K562 (cell line): Measurements from ENCODE around the gene MCM5. TPM values are rescaled to one million over a fixed set of nuclear protein-coding genes. Genes with fewer than 3 reads are reported as not detected.

Experiments used
- ATAC-seq: fragments of 200-7000 bp; cut with Tn5 transposase; 3 replicates; pipeline ENCODE4 v1.9.1; 2020; ENCODE audit warnings: moderate library complexity
- BruUV-seq: library from RNA; stranded (reverse); fragments of 400-500 nt; replicated peaks from 2 replicates; lab custom pipeline; 2021; lab: Mats Ljungman, UMichigan
- CTCF ChIA-PET: fragments of 300-600 bp; formaldehyde crosslinking; extraction: SDS; loops from one replicate; lab custom pipeline; 2021; ENCODE audit warnings: low intra/inter-chr PET ratio; lab: Yijun Ruan, JAX
- POLR2A ChIA-PET: fragments of 300-600, 350-650 bp; sonication (Branson Sonifier 250); formaldehyde crosslinking; extraction: SDS; loops from one replicate; lab custom pipeline; 2021; ENCODE audit warnings: antibody characterized with exemption, inconsistent platforms; lab: Yijun Ruan, JAX
- DNase-seq, 4 experiments: peaks; one replicate each; pipeline versions ENCODE4 v3.0.0 to v3.0.0-alpha.2; 2011 to 2018; ENCODE audit warnings: low spot score in 3 of 4, mixed read lengths in 3 of 4; ENCODE audit errors: extremely low read depth in 1 of 4
- FAIRE-seq: peaks from 2 replicates; lab custom pipeline; 2011; peaks lifted over from hg19 to GRCh38; lab: Jason Lieb, UNC
- H2AFZ ChIP-seq: 2 replicates; pipeline ENCODE4 v1.6.0; 2011; ENCODE audit warnings: low read depth, low read length, control low read depth, inconsistent platforms
- H3K27ac ChIP-seq: fragments of 200-600 bp; 3 replicates; pipeline ENCODE4 v1.8.0; 2011; ENCODE audit warnings: low read depth, mild to moderate bottlenecking, control low read depth, inconsistent platforms, low read length, moderate library complexity, mixed read lengths; ENCODE audit errors: extremely low read depth
- H3K27me3 ChIP-seq, 2 experiments: fragments of 300-600 bp in 1 of 2; 2 replicates in 1 of 2; 3 replicates in 1 of 2; pipeline versions ENCODE4 v1.6.0 to v1.8.0; 2011; ENCODE audit warnings: inconsistent platforms in 2 of 2, low read length in 2 of 2, mild to moderate bottlenecking in 1 of 2, mixed read lengths in 1 of 2, moderate library complexity in 1 of 2; ENCODE audit not compliant: control insufficient read depth in 2 of 2, insufficient read depth in 2 of 2
- H3K36me3 ChIP-seq: fragments of 300-600 bp; 3 replicates; pipeline ENCODE4 v1.8.0; 2011; ENCODE audit warnings: mild to moderate bottlenecking, low read length, inconsistent platforms; ENCODE audit not compliant: control insufficient read depth, insufficient read depth
- H3K4me1 ChIP-seq, 2 experiments: fragments of 200-600 bp in 1 of 2; replicated peaks in 1 of 2; 2 replicates in 1 of 2; 3 replicates in 1 of 2; pipeline versions ENCODE4 v1.5.1 to v1.8.0; 2011; ENCODE audit warnings: inconsistent platforms in 2 of 2, low read length in 2 of 2, mild to moderate bottlenecking in 1 of 2, mixed read lengths in 1 of 2, moderate library complexity in 1 of 2; ENCODE audit not compliant: control insufficient read depth in 2 of 2, insufficient read depth in 2 of 2
- H3K4me2 ChIP-seq: 2 replicates; pipeline ENCODE4 v1.6.1; 2011; ENCODE audit warnings: low read length, control low read depth, inconsistent platforms, mixed read lengths; ENCODE audit not compliant: insufficient read depth
- H3K4me3 ChIP-seq: fragments of 200-600 bp; sonication (generic), shearing (Covaris generic); 2 replicates; pipeline ENCODE4 v1.5.1; 2016; ENCODE audit warnings: control low read depth, inconsistent platforms
- H3K79me2 ChIP-seq: fragments of 200-600 bp; 3 replicates; pipeline ENCODE4 v1.8.0; 2011; ENCODE audit warnings: low read length, inconsistent platforms; ENCODE audit not compliant: control insufficient read depth, insufficient read depth
- H3K9ac ChIP-seq, 2 experiments: 2 replicates each; pipeline versions ENCODE4 v1.6.0 to v1.6.1; 2011; ENCODE audit warnings: low read depth in 2 of 2, low read length in 2 of 2, control low read depth in 1 of 2, inconsistent platforms in 1 of 2, mild to moderate bottlenecking in 1 of 2, mixed read lengths in 1 of 2; ENCODE audit not compliant: insufficient read depth in 1 of 2
- H3K9me1 ChIP-seq: one replicate; pipeline ENCODE4 v1.6.0; 2011; ENCODE audit warnings: inconsistent platforms, mild to moderate bottlenecking, low read length, moderate library complexity; ENCODE audit not compliant: control insufficient read depth, insufficient read depth
- H3K9me3 ChIP-seq: replicated peaks from 2 replicates; pipeline ENCODE4 v1.5.1; 2011; ENCODE audit warnings: low read depth, low read length, inconsistent platforms; ENCODE audit not compliant: control insufficient read depth, insufficient read depth
- H4K20me1 ChIP-seq: replicated peaks from 2 replicates; pipeline ENCODE4 v1.6.1; 2011; ENCODE audit warnings: low read length, inconsistent platforms, mixed read lengths; ENCODE audit not compliant: control insufficient read depth, insufficient read depth
- POLR2G ChIP-seq: fragments of 200-400 bp; formaldehyde crosslinking; IDR thresholded peaks from 2 replicates; pipeline ENCODE4 v1.6.1; 2017; ENCODE audit warnings: low read depth, mild to moderate bottlenecking, antibody characterized with exemption, low read length, moderate library complexity
- WGBS: fragments of 100-300 bp; shearing (Covaris generic); methylation state at CpG from one replicate; pipeline ENCODE4 v1.1.6; 2016; ENCODE audit warnings: low coverage, mixed read lengths; ENCODE audit not compliant: insufficient coverage; ENCODE audit errors: missing lambda C conversion rate; 5-methylcytosine and 5-hydroxymethylcytosine counted together
- in situ Hi-C: fragments of 300-500 bp; cut with MboI; formaldehyde crosslinking; loops from 4 replicates; pipeline ENCODE4 v1.15.0; 2018; ENCODE audit warnings: inconsistent platforms, mixed read lengths
- intact Hi-C: fragments of 100-400 bp; cut with micrococcal nuclease; formaldehyde crosslinking; loops from 2 replicates; pipeline ENCODE4 v1.14.2; 2022
- polyA plus RNA-seq, 8 experiments: library from polyadenylated mRNA; depleted of rRNA in 4 of 8; stranded (reverse) in 5 of 8; unstranded in 3 of 8; fragments of >200 nt; fragmentation: Nextera tagmentation in 2 of 8; fragmentation: Illumina TruSeq in 1 of 8; extraction: Ambion mirVana in 2 of 8; extraction: Trizol in 1 of 8; gene quantifications; 2 replicates each; pipeline versions ENCODE4 v1.2.1 to v1.2.3, GENCODE V29; 2011 to 2014; ENCODE audit warnings: inconsistent platforms in 1 of 8, missing spikeins in 1 of 8
- total RNA-seq, 7 experiments: library from RNA; depleted of rRNA in 6 of 7; stranded (reverse); fragments of >200 nt in 6 of 7; fragmentation: Illumina TruSeq in 2 of 7; extraction: Trizol in 2 of 7; gene quantifications; 2 replicates each; pipeline versions ENCODE4 v1.2.1 to v1.2.3, GENCODE V29; 2011 to 2021; ENCODE audit warnings: low replicate concordance in 1 of 7
- TF ChIP-seq, protein P1 (sequence below): sonication (generic); formaldehyde crosslinking; IDR thresholded peaks from 2 replicates; pipeline ENCODE4 v1.8.0; 2022; ENCODE audit warnings: mild to moderate bottlenecking, missing genetic modification reagents
- TF ChIP-seq, protein P2 (sequence below): fragments of 250-450 bp; sonication (Bioruptor Pico); IDR thresholded peaks from 2 replicates; pipeline ENCODE4 v1.5.0; 2021

The MCM5 gene
- total and polyA plus RNA-seq, 9 of the 15 experiments (the other 6 are each of a cell fraction or from before 2014, with no cell fraction given): 5.6 to 180 (median 66.1) TPM

DNA sequence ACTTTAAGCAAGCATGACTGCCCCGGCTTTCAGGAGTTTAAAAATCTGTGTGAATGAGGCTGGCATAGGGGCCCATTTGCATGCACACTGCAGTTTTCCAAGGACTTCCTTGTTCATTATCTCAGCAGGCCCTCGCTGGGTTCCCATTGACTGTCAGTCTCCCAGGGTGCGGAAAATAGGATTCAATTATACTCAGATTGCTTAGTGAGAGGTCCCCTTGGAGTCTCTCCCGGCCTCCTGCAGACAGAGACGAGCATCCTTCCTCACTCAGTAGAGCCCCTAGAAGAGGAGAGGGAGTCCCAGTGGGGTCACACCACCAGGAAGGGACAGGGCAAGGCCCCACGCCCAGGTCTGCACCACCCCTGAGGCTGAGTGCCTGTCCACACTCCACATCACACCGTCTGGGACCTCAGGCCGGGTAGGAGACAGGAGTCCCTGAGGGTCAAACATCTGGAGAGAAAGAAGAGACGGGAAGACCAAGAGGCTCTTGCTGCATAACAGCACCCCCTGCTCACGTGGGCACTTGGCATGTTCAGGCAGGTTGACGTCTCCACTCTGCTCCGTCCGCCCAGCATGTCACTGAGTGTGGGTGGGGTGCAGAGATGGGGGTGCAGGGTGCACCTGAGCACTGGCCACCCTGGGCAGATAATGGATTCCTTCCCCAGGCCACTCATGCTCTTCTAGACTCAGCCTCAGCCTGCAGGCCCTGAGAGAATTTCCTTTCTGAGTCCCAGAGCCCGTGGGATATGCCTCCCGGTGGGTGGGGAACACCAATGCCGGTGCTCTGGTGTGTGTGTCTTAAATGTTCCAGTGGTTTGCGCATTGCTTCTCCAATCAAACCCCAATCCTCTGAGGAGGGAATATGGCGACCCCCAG is 58.8 kb downstream of the MCM5 start:
- no peak for DNase-seq
- no peak overlapping the region for H3K9ac ChIP-seq
- CTCF ChIA-PET: no interaction called here
- ATAC-seq: no peak
- no peaks in the 10 kb centered on the region for H3K36me3 ChIP-seq
- H3K27me3 ChIP-seq: peaks cover 0 to 10% of the 10 kb centered on the region in 2 experiments; a peak in 1 of 5 replicates
- TF ChIP-seq, protein P1, sequence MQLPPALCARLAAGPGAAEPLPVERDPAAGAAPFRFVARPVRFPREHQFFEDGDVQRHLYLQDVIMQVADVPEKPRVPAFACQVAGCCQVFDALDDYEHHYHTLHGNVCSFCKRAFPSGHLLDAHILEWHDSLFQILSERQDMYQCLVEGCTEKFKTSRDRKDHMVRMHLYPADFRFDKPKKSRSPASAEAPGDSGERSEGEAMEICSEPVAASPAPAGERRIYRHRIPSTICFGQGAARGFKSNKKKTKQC: no peak
- TF ChIP-seq POLR2G: 0 out of 2 replicates have a peak, but pooled peaks have one; percentile 22
- TF ChIP-seq, protein P2, sequence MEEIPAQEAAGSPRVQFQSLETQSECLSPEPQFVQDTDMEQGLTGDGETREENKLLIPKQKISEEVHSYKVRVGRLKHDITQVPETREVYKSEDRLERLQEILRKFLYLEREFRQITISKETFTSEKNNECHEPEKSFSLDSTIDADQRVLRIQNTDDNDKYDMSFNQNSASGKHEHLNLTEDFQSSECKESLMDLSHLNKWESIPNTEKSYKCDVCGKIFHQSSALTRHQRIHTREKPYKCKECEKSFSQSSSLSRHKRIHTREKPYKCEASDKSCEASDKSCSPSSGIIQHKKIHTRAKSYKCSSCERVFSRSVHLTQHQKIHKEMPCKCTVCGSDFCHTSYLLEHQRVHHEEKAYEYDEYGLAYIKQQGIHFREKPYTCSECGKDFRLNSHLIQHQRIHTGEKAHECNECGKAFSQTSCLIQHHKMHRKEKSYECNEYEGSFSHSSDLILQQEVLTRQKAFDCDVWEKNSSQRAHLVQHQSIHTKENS: no peak
- no peak overlapping the region for H2AFZ ChIP-seq
- no peaks in the 10 kb centered on the region; a peak in 1 of 5 replicates for H3K4me1 ChIP-seq
- no peaks in the 10 kb centered on the region for H3K9me1 ChIP-seq
- intact Hi-C loops: no loop called here
- H3K79me2 ChIP-seq: no peaks in the 10 kb centered on the region
- POLR2A ChIA-PET: no interaction called here
- no peak overlapping the region for H3K27ac ChIP-seq
- H3K9me3 ChIP-seq: no peaks in the 10 kb centered on the region
- no peak overlapping the region for H3K4me3 ChIP-seq
- WGBS: 21% methylated on average over 13 of the region's 18 CpGs
- no peak overlapping the region for H3K4me2 ChIP-seq
- in situ Hi-C loops: no loop called here
- FAIRE-seq: no peak
- no peaks in the 10 kb centered on the region for H4K20me1 ChIP-seq
- BruUV-seq: no TSS peak
